Activated naive CD4-positive, alpha-beta T cell treated with anti-CD3 and anti-CD28 coated beads, Interleukin-2, amount 50 U/mL, for 72 hours (primary cell): ENCODE results near the gene RELB. TPM values are rescaled to one million over a fixed set of nuclear protein-coding genes. Genes with fewer than 3 reads are reported as not detected.
"Not testable (repeated sequence)": the region's sequence is repeated elsewhere in the genome, so short reads cannot be mapped to it uniquely, and the experiment has no call there.

Experiments used
- ATAC-seq, 2 donors: fragments of 150-1000 bp; cut with Tn5 transposase; 2 replicates each; pipeline ENCODE4 v1.10.0; 2021; ENCODE audit warnings: mild to moderate bottlenecking in 2 of 2, moderate library complexity in 2 of 2
- DNase-seq, 2 donors: peaks; one replicate each; pipeline ENCODE4 v3.0.0; 2021 to 2022; ENCODE audit warnings: low spot score in 2 of 2
- H3K27ac Mint-ChIP-seq, 2 donors: one replicate each; pipeline ENCODE4 v1.8.0; 2022; ENCODE audit warnings: mild to moderate bottlenecking in 2 of 2, mixed read lengths in 2 of 2
- H3K36me3 Mint-ChIP-seq, 2 donors: one replicate each; pipeline ENCODE4 v1.8.0; 2022; ENCODE audit warnings: mixed read lengths in 2 of 2
- H3K9me3 Mint-ChIP-seq, 2 donors: one replicate each; pipeline ENCODE4 v1.8.0; 2022; ENCODE audit warnings: mixed read lengths in 2 of 2
- total RNA-seq, 2 donors: library from RNA; stranded (reverse); gene quantifications; one replicate each; pipeline ENCODE4 v1.2.3, GENCODE V29; 2022

RELB gene
- 10 to 100 TPM; 31.7 to 56.5 TPM for total RNA-seq

DNA sequence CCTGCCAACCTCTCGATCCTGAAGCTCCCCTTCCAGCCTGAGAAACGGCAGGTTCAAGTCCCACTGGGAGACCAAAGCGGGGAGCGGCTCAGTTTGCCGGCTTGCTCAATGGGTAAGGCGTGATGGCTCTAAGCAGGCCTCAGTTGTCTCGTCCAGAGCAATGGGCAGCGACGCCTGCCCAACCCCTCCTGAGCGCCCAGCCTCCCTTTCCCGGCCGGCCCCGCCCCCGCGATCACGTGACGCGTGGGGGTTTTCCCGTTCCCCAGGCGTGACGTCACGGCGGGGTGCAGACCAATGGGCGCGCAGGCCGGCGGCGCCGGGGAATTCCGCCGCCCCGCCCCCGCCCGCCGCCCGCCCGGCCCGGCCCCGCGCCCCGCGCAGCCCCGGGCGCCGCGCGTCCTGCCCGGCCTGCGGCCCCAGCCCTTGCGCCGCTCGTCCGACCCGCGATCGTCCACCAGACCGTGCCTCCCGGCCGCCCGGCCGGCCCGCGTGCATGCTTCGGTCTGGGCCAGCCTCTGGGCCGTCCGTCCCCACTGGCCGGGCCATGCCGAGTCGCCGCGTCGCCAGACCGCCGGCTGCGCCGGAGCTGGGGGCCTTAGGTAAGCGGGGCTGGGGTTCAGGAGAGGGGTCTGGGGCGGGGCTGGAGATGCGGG is at the start of gene RELB:
Gene RELB (plus strand): TSS at position 378 of the 653 bp plus-strand sequence. CDS start 116 bp downstream, at position 494.
- peak; percentile 95 to 99 for DNase-seq
- Mint-ChIP-seq H3K9me3 (no peaks in the 10 kb centered on the region), H3K36me3 (peaks cover 6 to 12% of the 10 kb centered on the region in 2 donors), H3K27ac (peak within 1 kb of the TSS; percentile 93 to 100)
- ATAC-seq, result peak; percentile 75 to 77

DNA sequence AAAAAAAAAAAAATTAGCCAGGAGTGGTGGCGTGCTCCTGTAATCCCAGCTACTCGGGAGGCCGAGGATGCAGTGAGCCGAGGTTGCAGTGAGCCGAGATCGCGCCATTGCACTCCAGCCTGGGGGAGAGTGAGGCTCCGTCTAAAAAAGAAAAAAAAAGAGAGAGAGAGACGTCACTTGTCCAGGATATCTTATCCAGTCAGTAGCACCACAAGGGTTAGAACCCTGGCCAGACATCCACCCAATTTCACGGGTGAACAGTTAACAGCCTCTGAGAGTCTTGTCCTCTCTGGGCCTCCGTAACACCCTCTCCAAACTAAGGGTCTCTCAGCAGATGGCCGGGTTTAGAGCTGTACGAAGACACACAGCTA is 47.0 kb upstream of the RELB start:
- Mint-ChIP-seq H3K9me3 (no peaks in the 10 kb centered on the region), H3K36me3 (peaks cover 4 to 7% of the 10 kb centered on the region in 2 donors), H3K27ac (peak overlapping the region; percentile 93 to 99)
- no peak for DNase-seq
- no peak for ATAC-seq

GRCh38 chr19:44954649-44955504 is 46.4 kb upstream of the RELB start, which contains the start of gene CLPTM1:
TSS of gene CLPTM1 (plus strand) at chr19:44955380. CDS start at chr19:44955396, 16 bp downstream.
- Mint-ChIP-seq H3K36me3 (peaks cover 4 to 7% of the 10 kb centered on the region in 2 donors), H3K9me3 (no peaks in the 10 kb centered on the region), H3K27ac (peak within 1 kb of the TSS; percentile 93 to 99)
- DNase-seq (peak; percentile 93 to 96), ATAC-seq (peak; percentile 97)

DNA sequence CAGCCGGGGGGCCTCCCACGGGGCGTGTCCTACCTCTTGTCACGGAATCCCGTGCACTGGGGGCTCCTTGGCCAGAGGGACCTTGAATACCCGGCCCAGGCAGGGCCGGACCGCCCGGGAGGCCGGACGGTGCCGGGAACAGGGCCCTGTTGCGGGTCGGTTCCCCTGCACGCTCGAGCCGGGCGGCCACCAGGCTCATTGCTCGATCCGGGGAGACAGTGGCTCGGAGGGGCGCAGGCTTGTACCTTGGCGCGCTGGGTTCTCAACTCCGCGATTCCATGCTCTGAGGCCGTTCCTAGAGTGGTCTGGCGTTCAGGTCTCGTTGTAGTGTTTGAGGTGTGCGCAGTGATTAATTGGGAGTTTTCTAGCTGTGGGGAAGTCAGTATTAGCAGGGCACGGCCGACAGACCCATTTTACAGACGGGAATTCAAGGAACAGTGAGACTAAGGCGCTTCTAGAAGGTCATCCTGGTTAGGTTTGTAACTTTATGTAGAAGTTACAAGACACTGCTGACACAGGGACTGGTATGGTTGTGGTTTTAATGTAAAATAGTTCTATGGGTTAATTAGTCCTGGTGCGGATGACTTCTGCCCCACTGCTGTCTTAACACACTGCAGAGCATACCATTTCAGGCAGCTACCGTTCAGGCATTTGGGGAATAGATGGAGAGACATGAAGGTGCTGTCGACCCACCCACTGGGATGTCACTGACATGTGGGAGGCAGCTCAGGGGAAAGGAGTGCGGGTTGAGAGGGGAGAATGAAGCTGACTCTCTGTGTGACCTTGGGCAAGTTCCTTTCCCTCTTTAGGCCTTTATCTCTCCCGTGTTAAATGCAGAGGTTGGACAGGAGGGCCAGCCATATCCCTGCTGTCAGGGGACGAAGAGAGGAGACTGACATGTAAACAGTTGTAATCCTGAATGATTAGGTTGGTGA is 45.5 kb upstream of the RELB start:
- peak in 1 of 2 donors; percentile 9 for ATAC-seq
- peak overlapping the region; percentile 93 to 97 for H3K27ac Mint-ChIP-seq
- no peaks in the 10 kb centered on the region for H3K9me3 Mint-ChIP-seq
- H3K36me3 Mint-ChIP-seq, result peaks cover 4 to 7% of the 10 kb centered on the region in 2 donors
- no peak for DNase-seq

- ATAC-seq, result no peak
- Mint-ChIP-seq H3K9me3 (no peaks in the 10 kb centered on the region), H3K36me3 (peaks cover 4 to 7% of the 10 kb centered on the region in 2 donors), H3K27ac (peak overlapping the region; percentile 79 to 93)
- no peak for DNase-seq
Observed at GRCh38 chr19:44957526-44957925, 43.7 kb upstream of the RELB start.

DNA sequence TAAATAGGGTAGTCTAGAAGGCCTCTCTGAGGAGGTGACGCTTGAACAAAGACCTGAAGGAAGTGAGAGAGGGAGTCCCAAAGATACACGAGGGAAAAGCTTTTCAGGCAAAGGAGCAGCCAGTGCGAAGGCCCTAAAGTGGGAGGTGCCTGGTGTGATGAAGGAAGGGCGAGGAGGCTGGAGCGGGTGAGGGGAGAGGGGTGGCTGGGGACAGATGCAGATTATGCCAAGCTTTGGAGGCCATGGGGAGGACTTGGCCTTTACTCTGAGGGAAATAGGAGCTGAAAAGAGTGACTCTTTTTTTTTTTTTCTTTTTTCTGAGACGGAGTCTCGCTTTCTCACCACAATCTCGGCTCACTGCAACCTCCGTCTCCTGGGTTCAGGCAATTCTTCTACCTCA is 43.2 kb upstream of the RELB start:
- ATAC-seq (no peak), DNase-seq (no peak)
- peaks cover 4 to 7% of the 10 kb centered on the region in 2 donors for H3K36me3 Mint-ChIP-seq
- H3K27ac Mint-ChIP-seq, result no peak overlapping the region
- H3K9me3 Mint-ChIP-seq, result no peaks in the 10 kb centered on the region

- peaks cover 0 to 10% of the 10 kb centered on the region in 2 donors for H3K36me3 Mint-ChIP-seq
- H3K9me3 Mint-ChIP-seq, result no peaks in the 10 kb centered on the region
- DNase-seq (no peak), ATAC-seq (no peak)
- peak overlapping the region; percentile 69 to 76 for H3K27ac Mint-ChIP-seq
Observed at GRCh38 chr19:44959691-44960090, 41.6 kb upstream of the RELB start.

DNA sequence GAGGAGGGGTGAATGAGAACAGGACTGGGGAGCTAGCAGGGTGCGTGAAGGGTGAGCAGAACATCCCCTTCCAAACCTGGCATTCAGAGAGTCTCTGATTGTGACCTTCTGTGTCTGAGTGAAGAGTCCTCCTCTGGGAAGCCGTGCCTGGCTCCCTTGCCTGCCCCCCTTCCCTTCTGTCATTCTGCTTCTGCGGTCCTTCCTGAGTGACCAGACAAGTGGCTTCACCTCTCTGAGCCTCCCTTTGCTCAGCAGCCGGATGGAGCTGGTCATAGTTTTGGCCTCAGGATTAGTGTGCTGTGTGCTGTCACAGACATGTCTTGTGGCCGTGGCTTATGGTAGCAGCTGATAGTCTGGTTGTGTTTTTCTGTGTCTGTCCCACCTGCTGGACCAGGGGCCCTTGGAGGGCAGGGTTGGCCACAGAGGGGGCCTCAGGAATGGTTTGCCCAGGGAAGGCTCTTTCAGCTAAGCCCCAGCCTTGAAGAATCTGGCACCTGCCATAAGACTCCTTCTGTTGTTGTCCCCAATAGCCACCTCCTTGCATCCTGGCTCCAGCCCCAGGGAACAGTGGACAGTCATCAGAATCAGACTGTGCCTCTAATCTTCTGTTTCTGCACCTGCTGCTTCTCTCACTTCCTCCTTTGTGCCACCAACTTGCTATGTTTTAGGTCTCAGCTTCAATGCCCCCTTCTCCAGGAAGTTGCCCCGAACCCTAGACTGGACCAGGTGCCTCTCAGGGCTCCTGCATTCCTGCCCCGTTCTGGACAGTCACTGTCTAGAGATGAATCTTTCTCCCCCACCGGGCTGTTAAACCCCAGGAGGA is 40.1 kb upstream of the RELB start:
- no peak for DNase-seq
- peak overlapping the region; percentile 76 to 80 for H3K27ac Mint-ChIP-seq
- peaks cover 0 to 7% of the 10 kb centered on the region in 2 donors for H3K36me3 Mint-ChIP-seq

DNA sequence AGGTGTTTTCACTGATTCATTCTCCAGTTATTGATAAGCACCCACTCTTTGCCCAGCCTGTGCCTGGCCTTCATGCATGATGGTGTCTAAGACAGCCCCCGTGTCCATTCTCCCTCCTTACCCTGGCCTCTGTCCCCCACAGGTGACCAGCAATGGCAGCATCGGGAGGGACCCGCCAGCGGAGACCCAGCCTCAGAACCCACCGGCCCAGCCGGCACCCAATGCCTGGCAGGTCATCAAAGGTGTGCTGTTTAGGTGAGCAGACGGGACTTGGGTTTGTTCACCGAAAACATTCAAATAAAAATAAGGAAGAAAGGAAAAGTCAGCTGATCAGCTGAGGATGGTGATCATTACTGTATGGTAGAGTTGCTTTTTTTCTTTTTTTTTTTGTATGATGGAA is 39.4 kb upstream of the RELB start:
- ATAC-seq (no peak), DNase-seq (no peak)
- H3K36me3 Mint-ChIP-seq, result peaks cover 0 to 6% of the 10 kb centered on the region in 2 donors
- H3K27ac Mint-ChIP-seq, result peak overlapping the region; percentile 54 to 80
- no peaks in the 10 kb centered on the region for H3K9me3 Mint-ChIP-seq

More for the DNA sequence above, 40.1 kb upstream of the RELB start:
- no peak for ATAC-seq
- no peaks in the 10 kb centered on the region for H3K9me3 Mint-ChIP-seq

DNA sequence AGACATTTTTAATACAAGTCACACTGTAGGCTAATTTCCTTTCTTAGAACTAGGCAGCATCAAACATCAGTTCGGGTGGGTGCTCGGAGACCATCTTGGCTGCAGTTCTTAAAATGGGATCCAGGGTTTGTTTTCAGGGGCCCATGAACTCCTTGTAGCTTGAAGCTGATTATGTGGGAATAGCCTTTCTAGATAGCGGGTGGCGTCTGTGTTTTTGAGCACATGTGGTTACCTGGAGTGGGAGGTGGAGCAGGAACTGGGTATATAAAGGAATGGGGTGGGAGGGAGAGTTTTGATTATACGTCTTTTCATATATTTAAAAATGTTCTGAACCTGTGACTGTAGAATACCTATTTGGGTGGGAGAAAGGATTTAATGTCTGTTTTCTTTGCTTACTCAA is 33.1 kb upstream of the RELB start:
- Mint-ChIP-seq H3K27ac (no peak overlapping the region), H3K36me3 (peaks cover 0 to 6% of the 10 kb centered on the region in 2 donors), H3K9me3 (no peaks in the 10 kb centered on the region)
- no peak for ATAC-seq
- DNase-seq, result no peak

DNA sequence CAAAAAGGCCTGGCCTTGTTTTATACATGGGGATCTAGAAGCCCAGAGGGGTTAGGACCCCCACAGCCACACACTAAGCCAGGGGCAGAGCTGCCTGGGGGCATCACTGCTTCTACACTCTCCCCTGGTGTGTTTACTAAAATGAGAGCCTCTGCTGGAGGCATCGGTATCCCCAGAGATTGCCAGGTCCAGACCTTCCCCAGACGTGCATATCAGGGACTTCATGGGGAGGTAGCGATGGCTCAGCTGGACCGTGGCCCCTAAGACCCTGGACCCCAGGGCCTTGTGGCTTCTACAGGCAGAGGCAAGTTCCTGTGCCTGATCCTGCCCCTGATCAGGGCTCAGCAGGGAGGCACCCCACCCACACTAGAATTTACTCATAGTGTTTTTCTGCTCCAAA is 32.6 kb upstream of the RELB start:
- no peak for ATAC-seq
- H3K27ac Mint-ChIP-seq, result no peak overlapping the region
- H3K9me3 Mint-ChIP-seq, result no peaks in the 10 kb centered on the region
- no peak for DNase-seq
- H3K36me3 Mint-ChIP-seq, result peaks cover 0 to 6% of the 10 kb centered on the region in 2 donors

GRCh38 chr19:44969437-44969836 is 31.8 kb upstream of the RELB start:
- ATAC-seq (no peak), DNase-seq (no peak)
- no peaks in the 10 kb centered on the region for H3K9me3 Mint-ChIP-seq
- no peak overlapping the region for H3K27ac Mint-ChIP-seq
- H3K36me3 Mint-ChIP-seq, result peaks cover 0 to 5% of the 10 kb centered on the region in 2 donors

DNA sequence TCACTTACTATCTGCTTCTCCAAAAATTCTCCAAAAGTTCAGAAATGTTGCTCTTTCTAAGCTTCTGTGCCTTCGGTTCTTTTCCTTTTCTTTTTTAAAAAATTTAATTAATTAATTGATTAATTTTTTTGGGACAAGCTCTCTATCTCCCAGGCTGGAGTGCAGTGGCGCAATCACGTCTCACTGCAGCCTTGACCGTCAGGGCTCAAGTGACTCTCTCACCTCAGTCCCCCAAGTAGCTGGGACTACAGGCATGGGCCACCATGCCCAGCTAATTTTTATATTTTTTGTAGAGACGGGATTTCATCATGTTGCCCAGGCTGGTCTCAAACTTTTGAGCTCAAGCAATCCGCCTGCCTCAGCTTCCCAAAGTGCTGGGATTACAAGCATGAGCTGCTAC is 29.8 kb upstream of the RELB start:
- not testable (repeated sequence) for ATAC-seq, DNase-seq, H3K9me3 Mint-ChIP-seq, H3K36me3 Mint-ChIP-seq, H3K27ac Mint-ChIP-seq

GRCh38 chr19:44972802-44973201 is 28.5 kb upstream of the RELB start:
- Mint-ChIP-seq H3K27ac (peak overlapping the region in 1 of 2 donors; percentile 74), H3K36me3 (peaks cover 0 to 7% of the 10 kb centered on the region in 2 donors), H3K9me3 (no peaks in the 10 kb centered on the region)
- no peak for DNase-seq
- no peak for ATAC-seq

DNA sequence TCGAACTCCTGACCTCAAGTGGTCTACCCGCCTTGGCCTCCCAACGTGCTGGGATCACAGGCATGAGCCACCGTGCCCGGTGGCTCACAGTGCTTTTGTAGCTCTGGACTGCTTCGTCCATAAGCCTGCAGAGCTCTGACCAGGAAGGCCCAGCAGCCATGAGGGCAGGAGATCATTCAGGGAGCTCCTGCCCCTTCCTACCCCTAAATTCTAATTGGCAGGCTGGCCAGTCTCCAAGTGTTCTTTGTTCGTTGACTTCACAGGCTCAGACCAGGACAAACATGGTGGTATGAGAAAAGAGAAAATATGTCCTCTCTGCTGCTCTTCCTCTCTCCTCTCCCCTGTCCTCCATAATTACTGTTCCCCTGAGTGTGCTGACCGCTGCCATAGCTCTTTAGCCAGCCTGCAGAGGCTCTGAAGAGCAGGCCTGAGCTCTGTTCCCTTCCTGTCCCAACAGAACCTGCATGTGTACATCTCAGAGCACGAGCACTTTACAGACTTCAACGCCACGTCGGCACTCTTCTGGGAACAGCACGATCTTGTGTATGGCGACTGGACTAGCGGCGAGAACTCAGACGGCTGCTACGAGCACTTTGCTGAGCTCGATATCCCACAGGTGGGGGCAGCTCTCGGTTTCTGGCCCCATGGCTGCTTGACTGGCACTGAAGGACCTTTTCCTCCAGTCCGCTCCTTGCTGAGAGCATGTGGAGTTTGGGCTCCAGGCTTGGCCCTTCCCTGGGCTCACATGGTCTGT is 27.1 kb upstream of the RELB start:
- Mint-ChIP-seq H3K9me3 (no peaks in the 10 kb centered on the region), H3K36me3 (peaks cover 0 to 7% of the 10 kb centered on the region in 2 donors), H3K27ac (peak overlapping the region; percentile 74 to 89)
- ATAC-seq, result no peak
- DNase-seq, result no peak
